HepG2 (cell line): ENCODE data around the gene STK25. TPM values are rescaled to one million over a fixed set of nuclear protein-coding genes. Genes with fewer than 3 reads are reported as not detected.

ENCODE experiments used
- ARNT2 ChIP-seq: sonication (generic); formaldehyde crosslinking; IDR thresholded peaks from 2 replicates; pipeline ENCODE4 v1.8.0; 2022; ENCODE audit warnings: mild to moderate bottlenecking, low read depth, missing genetic modification reagents, moderate library complexity
- CC2D1A ChIP-seq: sonication (generic); formaldehyde crosslinking; IDR thresholded peaks from 2 replicates; pipeline ENCODE4 v1.8.1; 2023; ENCODE audit warnings: mild to moderate bottlenecking, missing genetic modification reagents
- FOXA3 ChIP-seq: IDR thresholded peaks from 2 replicates; pipeline ENCODE4 v1.6.1; 2016; ENCODE audit warnings: missing genetic modification reagents, missing compliant biosample characterization
- KDM5A ChIP-seq: fragments of 200-600 bp; sonication (generic); IDR thresholded peaks from 2 replicates; pipeline ENCODE4 v1.7.0; 2018; ENCODE audit warnings: antibody characterized with exemption, mild to moderate bottlenecking, low read length, borderline replicate concordance
- PHF21A ChIP-seq: sonication (generic); formaldehyde crosslinking; IDR thresholded peaks from 2 replicates; pipeline ENCODE4 v1.5.0; 2020; ENCODE audit warnings: mild to moderate bottlenecking, missing genetic modification reagents
- RFXANK ChIP-seq: IDR thresholded peaks from 2 replicates; pipeline ENCODE4 v1.6.1; 2016
- TOE1 ChIP-seq: sonication (generic); formaldehyde crosslinking; IDR thresholded peaks from 2 replicates; pipeline ENCODE4 v1.4.0; 2020; ENCODE audit warnings: mild to moderate bottlenecking, missing genetic modification reagents
- ZNF430 ChIP-seq: sonication (generic); formaldehyde crosslinking; IDR thresholded peaks from 2 replicates; pipeline ENCODE4 v1.9.0; 2021; ENCODE audit warnings: mild to moderate bottlenecking, missing genetic modification reagents
- ZNF781 ChIP-seq: sonication (generic); formaldehyde crosslinking; IDR thresholded peaks from 2 replicates; pipeline ENCODE4 v1.5.1; 2020; ENCODE audit warnings: borderline replicate concordance, mild to moderate bottlenecking, missing genetic modification reagents; ENCODE audit errors: not compliant biosample characterization
- polyA plus RNA-seq, 8 experiments: library from polyadenylated mRNA; depleted of rRNA in 3 of 8; stranded (reverse) in 7 of 8; unstranded in 1 of 8; fragments of >200 nt; fragmentation: Illumina TruSeq in 4 of 8; extraction: Trizol in 4 of 8; gene quantifications; 2 replicates each; pipeline versions ENCODE4 v1.2.1 to v1.2.3, GENCODE V29; 2011 to 2016; ENCODE audit warnings: low read depth in 4 of 8, missing spikeins in 1 of 8, mixed read lengths in 1 of 8; ENCODE audit not compliant: insufficient read depth in 1 of 8
- total RNA-seq, 5 experiments: library from RNA; depleted of rRNA; stranded (reverse); fragments of >200 nt; fragmentation: Illumina TruSeq; extraction: Trizol; gene quantifications; 2 replicates each; pipeline ENCODE4 v1.2.3, GENCODE V29; 2016; ENCODE audit warnings: low read depth in 1 of 5
- TF ChIP-seq, protein P1 (sequence below): sonication (generic); formaldehyde crosslinking; IDR thresholded peaks from 2 replicates; pipeline ENCODE4 v1.8.0; 2022; ENCODE audit warnings: missing genetic modification reagents, mild to moderate bottlenecking, moderate library complexity, borderline replicate concordance
- TF ChIP-seq, protein P2 (sequence below): sonication (generic); formaldehyde crosslinking; conservative IDR thresholded peaks from 2 replicates; pipeline ENCODE4 v1.8.0; 2022; ENCODE audit warnings: mild to moderate bottlenecking, moderate library complexity, missing genetic modification reagents
- TF ChIP-seq, protein P3 (sequence below), 2 experiments: fragments of 450-650 bp in 1 of 2; sonication (generic) in 1 of 2; formaldehyde crosslinking in 1 of 2; IDR thresholded peaks; 2 replicates each; pipeline versions ENCODE4 v1.6.1 to v1.8.0; 2016 to 2022; ENCODE audit warnings: antibody characterized with exemption in 1 of 2, mild to moderate bottlenecking in 1 of 2, missing genetic modification reagents in 1 of 2
- TF ChIP-seq, protein P4 (sequence below): sonication (generic); formaldehyde crosslinking; IDR thresholded peaks from 2 replicates; pipeline ENCODE4 v1.5.1; 2020; ENCODE audit warnings: mild to moderate bottlenecking, moderate library complexity, missing genetic modification reagents

The STK25 gene
- total and polyA plus RNA-seq, 2 of the 13 experiments (the other 11 are each of a cell fraction or from before 2014, with no cell fraction given) = 177 to 481 TPM

DNA sequence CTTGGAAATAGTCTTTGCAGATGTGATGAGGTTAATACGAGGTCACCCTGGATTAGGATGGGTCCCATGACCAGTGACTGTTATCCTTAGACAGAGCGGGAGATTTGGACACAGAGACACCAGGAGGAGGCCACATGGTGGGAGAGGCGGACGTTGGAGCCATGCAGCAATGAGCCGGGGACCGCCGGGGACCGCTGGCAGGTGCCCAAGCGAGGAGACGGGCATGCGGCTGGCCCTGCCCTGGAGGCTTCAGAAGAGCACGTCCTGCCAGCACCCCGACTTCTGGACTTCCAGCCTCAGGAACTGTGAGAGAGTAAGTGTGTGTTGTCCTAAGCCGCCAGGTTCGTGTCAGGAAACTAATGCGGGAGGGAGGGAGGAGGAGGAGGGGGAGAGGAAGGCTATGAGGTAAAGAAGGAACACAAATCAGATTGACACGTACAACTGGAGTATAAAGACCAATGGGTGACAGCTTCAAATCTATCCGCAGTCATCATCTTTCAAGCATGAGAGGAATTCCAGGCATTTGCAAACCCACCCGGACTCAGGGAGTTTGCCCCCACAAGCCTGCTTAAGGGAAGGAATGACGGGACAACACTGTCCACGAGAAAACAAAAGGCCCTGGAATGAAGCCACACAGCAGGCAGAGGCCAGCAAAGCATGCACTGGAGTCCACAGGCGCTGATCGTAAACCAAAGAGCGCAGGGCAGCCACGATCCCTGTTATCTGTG, 38.6 kb upstream of the STK25 start (continued):
- TF ChIP-seq KDM5A (no peak), ZNF781 (CRISPR knock-in tag) (peak; percentile 14), CC2D1A (CRISPR knock-in tag) (0 out of 2 replicates have a peak, but pooled peaks have one; percentile 63), ARNT2 (peak; percentile 68; the same call in 1 of the 2 replicates), PHF21A (CRISPR knock-in tag) (peak; percentile 89), FOXA3 (CRISPR knock-in tag) (no peak), ZNF430 (CRISPR knock-in tag) (peak; percentile 78), RFXANK (CRISPR knock-in tag) (no peak), TOE1 (CRISPR knock-in tag) (no peak)
- TF ChIP-seq, protein P1, sequence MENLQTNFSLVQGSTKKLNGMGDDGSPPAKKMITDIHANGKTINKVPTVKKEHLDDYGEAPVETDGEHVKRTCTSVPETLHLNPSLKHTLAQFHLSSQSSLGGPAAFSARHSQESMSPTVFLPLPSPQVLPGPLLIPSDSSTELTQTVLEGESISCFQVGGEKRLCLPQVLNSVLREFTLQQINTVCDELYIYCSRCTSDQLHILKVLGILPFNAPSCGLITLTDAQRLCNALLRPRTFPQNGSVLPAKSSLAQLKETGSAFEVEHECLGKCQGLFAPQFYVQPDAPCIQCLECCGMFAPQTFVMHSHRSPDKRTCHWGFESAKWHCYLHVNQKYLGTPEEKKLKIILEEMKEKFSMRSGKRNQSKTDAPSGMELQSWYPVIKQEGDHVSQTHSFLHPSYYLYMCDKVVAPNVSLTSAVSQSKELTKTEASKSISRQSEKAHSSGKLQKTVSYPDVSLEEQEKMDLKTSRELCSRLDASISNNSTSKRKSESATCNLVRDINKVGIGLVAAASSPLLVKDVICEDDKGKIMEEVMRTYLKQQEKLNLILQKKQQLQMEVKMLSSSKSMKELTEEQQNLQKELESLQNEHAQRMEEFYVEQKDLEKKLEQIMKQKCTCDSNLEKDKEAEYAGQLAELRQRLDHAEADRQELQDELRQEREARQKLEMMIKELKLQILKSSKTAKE (CRISPR knock-in tag) = 0 out of 2 replicates have a peak, but pooled peaks have one; percentile 14
- TF ChIP-seq, protein P2, sequence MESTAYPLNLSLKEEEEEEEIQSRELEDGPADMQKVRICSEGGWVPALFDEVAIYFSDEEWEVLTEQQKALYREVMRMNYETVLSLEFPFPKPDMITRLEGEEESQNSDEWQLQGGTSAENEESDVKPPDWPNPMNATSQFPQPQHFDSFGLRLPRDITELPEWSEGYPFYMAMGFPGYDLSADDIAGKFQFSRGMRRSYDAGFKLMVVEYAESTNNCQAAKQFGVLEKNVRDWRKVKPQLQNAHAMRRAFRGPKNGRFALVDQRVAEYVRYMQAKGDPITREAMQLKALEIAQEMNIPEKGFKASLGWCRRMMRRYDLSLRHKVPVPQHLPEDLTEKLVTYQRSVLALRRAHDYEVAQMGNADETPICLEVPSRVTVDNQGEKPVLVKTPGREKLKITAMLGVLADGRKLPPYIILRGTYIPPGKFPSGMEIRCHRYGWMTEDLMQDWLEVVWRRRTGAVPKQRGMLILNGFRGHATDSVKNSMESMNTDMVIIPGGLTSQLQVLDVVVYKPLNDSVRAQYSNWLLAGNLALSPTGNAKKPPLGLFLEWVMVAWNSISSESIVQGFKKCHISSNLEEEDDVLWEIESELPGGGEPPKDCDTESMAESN (CRISPR knock-in tag) = peak; percentile 55; the same call in 1 of the 2 replicates
- TF ChIP-seq, protein P3, sequence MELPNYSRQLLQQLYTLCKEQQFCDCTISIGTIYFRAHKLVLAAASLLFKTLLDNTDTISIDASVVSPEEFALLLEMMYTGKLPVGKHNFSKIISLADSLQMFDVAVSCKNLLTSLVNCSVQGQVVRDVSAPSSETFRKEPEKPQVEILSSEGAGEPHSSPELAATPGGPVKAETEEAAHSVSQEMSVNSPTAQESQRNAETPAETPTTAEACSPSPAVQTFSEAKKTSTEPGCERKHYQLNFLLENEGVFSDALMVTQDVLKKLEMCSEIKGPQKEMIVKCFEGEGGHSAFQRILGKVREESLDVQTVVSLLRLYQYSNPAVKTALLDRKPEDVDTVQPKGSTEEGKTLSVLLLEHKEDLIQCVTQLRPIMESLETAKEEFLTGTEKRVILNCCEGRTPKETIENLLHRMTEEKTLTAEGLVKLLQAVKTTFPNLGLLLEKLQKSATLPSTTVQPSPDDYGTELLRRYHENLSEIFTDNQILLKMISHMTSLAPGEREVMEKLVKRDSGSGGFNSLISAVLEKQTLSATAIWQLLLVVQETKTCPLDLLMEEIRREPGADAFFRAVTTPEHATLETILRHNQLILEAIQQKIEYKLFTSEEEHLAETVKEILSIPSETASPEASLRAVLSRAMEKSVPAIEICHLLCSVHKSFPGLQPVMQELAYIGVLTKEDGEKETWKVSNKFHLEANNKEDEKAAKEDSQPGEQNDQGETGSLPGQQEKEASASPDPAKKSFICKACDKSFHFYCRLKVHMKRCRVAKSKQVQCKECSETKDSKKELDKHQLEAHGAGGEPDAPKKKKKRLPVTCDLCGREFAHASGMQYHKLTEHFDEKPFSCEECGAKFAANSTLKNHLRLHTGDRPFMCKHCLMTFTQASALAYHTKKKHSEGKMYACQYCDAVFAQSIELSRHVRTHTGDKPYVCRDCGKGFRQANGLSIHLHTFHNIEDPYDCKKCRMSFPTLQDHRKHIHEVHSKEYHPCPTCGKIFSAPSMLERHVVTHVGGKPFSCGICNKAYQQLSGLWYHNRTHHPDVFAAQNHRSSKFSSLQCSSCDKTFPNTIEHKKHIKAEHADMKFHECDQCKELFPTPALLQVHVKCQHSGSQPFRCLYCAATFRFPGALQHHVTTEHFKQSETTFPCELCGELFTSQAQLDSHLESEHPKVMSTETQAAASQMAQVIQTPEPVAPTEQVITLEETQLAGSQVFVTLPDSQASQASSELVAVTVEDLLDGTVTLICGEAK (IDR thresholded peaks at IDR 0.05) = no peak
- TF ChIP-seq, protein P3 (CRISPR knock-in tag; IDR thresholded peaks at IDR 0.05) = no peak; the same call in 1 of the 2 replicates
- TF ChIP-seq, protein P4, sequence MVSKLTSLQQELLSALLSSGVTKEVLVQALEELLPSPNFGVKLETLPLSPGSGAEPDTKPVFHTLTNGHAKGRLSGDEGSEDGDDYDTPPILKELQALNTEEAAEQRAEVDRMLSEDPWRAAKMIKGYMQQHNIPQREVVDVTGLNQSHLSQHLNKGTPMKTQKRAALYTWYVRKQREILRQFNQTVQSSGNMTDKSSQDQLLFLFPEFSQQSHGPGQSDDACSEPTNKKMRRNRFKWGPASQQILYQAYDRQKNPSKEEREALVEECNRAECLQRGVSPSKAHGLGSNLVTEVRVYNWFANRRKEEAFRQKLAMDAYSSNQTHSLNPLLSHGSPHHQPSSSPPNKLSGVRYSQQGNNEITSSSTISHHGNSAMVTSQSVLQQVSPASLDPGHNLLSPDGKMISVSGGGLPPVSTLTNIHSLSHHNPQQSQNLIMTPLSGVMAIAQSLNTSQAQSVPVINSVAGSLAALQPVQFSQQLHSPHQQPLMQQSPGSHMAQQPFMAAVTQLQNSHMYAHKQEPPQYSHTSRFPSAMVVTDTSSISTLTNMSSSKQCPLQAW (CRISPR knock-in tag) = peak; percentile 58
